Neural progenitor cell (in vitro differentiated cells): ENCODE data around the gene CCSER2.

Experiments used
- EZH2phosphoT487 ChIP-seq: fragments of 200-600 bp; sonication (generic); IDR thresholded peaks from 2 replicates; pipeline ENCODE4 v1.6.1; 2017; ENCODE audit warnings: antibody characterized with exemption
- TF ChIP-seq, protein P1 (sequence below): fragments of 200-600 bp; sonication (generic); IDR thresholded peaks from 2 replicates; pipeline ENCODE4 v1.5.1; 2017; ENCODE audit warnings: antibody characterized with exemption, mild to moderate bottlenecking

DNA sequence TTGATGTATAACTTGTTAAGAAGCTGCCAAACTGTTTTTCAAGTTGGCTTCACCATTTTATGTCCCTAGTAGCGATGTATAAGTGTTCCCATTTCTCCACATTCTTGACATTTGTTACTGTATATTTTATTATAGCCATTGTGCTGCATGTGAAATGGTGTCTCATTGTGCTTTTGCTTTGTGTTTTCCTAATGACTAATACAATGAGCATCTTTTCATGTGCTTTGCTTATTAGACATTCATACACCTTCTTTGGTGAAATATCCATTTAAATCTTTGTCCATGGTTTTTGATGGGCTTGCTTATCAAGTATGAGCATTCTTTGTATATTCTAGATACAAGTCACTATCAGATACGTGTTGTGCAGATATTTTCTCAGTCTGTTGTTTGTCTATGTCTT lies 203.0 kb downstream of the CCSER2 start:
- no peak for TF ChIP-seq EZH2phosphoT487
- TF ChIP-seq, protein P1, sequence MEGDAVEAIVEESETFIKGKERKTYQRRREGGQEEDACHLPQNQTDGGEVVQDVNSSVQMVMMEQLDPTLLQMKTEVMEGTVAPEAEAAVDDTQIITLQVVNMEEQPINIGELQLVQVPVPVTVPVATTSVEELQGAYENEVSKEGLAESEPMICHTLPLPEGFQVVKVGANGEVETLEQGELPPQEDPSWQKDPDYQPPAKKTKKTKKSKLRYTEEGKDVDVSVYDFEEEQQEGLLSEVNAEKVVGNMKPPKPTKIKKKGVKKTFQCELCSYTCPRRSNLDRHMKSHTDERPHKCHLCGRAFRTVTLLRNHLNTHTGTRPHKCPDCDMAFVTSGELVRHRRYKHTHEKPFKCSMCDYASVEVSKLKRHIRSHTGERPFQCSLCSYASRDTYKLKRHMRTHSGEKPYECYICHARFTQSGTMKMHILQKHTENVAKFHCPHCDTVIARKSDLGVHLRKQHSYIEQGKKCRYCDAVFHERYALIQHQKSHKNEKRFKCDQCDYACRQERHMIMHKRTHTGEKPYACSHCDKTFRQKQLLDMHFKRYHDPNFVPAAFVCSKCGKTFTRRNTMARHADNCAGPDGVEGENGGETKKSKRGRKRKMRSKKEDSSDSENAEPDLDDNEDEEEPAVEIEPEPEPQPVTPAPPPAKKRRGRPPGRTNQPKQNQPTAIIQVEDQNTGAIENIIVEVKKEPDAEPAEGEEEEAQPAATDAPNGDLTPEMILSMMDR = no peak
